NCI-H446 (cell line): ENCODE data around the gene PDIA5.
"Not testable (repeated sequence)": the region's sequence is repeated elsewhere in the genome, so short reads cannot be mapped to it uniquely, and the experiment has no call there.

Experiments
- DNase-seq, 2 experiments: peaks; one replicate each; lab custom pipeline; 2025; lab: John Stamatoyannopoulos, UW

The PDIA5 gene

DNA sequence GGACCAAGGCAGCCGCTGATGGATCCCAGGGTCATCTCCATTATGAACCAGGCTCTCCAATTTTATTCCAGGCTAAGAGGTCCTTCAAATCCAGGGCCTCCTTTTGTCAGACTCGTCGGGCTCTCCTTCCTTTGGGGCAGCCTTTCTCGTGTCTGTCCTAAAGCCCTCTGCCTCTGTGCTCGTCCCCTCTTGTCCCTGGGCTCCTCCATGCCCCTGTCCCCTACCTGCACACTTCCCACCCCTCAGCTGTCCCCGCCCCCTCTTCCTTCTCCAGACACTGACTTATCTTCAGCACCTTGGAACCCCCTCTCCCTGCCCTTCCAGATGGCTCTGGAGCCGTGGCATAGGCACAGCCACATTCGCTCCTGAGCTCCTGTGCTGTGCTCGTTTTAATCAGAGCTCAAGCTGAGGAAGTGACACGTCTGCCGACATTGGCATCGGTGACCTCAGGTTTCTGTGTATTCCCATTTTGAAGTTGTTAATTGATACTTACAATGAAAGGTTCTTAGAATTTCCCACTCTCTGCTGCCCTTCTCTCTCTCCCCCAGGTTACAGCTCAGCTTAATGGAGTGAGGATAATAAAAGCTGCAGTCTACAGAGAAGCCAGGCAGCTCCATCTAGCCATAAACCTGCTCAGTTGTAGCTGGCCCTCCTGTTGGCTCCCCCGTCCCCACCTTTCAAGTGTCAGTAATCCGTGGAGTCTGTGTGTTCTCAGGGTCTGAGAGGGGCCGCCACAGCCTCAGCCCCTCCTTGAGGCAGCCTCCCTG lies 83.8 kb downstream of the PDIA5 start:
- no peak for DNase-seq

DNA sequence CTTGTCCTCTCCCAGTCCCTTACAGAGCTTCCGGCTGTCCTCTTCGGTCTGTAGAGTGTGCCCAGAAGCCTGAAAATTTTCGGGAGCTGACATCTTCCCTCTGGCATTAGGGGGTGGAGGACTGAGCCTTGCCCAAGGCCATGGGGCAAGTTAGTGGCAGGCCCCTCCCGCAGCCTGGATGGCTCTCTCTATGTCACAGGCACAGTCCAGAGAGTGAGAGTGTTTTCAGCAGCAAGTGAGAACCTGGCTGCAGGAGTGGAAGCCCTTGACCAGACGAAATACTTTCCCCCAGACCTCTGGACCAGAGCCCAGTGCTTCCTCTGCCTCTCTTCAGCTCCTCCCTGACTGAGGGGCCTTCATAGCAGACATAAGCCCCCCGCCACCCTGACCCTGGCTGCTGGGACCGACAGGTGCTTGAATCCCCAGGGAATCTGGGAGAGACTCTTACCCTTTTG lies 84.5 kb downstream of the PDIA5 start:
- DNase-seq, result no peak

DNA sequence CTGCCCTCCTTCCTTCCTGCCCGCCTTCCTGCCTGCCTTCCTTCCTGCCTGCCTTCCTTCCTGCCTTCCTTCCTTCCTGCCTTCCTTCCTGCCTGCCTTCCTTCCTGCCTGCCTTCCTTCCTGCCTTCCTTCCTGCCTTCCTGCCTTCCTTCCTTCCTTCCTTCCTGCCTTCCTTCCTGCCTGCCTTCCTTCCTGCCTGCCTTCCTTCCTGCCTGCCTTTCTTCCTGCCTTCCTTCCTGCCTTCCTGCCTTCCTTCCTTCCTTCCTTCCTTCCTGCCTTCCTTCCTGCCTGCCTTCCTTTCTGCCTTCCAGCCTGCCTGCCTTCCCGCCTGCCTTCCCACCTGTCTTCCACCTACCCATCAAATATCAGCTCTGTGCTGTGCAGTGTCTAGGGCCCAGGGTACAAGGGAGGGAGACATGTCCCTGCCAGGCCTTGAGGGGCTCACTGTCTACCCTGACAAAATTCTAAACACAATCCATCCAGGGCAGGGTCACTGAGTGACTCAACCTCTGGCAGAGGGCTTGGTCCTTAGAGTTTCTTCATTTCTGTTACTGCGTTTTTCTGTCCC lies 85.1 kb downstream of the PDIA5 start:
- not testable (repeated sequence) for DNase-seq

DNA sequence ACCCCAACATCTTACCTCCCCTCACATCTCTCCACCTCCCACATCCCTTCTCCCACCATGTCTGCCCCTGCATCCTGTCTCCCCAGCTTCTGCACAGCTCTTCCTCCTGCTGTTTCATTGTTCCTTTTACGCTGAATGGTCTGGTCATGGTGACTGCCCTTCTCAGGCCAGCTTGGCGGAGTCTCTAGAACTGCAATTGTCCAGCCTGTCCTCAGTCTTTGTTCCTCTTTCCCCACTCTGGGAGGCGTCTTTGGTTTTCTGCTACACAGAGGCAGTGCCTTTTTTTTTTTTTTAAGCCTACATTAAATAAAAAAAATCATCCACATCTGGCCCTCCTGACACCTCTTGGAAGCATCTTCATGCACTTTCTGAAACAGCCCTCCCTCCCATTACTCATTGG lies 85.9 kb downstream of the PDIA5 start:
- DNase-seq, result no peak

DNA sequence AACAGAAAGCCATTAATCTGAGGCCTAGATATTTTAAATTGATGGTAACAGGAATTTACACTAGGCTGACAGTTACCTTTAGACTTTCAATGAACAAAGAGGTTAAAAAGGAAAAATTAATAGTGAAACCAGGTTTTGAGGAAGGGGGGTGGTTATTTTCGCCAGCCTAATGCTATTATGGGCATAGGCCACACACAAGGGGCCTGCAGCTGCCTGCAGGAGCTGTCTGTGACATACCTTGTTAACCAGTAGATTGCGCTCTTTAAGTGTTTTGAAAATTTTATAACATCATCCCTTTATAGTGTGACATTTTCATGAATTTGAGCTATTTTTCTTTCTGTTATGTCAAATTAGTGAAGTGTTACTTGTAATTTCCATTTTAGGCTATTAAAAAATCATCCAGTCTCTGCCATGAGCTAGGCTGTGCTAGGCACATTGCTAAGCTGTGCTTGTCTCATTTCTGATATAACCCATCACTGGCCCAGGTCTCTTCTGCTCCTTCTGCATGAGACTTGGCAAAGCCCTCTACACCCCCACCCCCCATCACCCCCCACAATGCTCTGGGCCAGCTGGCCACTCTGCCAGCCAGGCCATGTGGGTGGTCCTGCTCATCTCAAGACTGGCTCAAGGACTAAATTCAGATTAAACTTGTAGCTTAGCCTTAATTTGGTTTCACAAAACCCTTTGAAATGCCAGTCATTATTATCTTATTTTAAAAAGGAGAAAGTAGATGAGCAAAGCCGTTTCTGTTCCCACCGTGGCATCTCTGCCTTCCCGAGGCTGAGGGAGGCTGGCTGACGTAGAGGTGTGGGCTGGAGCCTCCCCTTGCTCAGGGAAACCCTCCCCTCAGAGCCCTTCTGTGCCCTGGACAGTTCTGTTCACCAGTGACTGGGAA lies 86.5 kb downstream of the PDIA5 start:
- no peak for DNase-seq

DNA sequence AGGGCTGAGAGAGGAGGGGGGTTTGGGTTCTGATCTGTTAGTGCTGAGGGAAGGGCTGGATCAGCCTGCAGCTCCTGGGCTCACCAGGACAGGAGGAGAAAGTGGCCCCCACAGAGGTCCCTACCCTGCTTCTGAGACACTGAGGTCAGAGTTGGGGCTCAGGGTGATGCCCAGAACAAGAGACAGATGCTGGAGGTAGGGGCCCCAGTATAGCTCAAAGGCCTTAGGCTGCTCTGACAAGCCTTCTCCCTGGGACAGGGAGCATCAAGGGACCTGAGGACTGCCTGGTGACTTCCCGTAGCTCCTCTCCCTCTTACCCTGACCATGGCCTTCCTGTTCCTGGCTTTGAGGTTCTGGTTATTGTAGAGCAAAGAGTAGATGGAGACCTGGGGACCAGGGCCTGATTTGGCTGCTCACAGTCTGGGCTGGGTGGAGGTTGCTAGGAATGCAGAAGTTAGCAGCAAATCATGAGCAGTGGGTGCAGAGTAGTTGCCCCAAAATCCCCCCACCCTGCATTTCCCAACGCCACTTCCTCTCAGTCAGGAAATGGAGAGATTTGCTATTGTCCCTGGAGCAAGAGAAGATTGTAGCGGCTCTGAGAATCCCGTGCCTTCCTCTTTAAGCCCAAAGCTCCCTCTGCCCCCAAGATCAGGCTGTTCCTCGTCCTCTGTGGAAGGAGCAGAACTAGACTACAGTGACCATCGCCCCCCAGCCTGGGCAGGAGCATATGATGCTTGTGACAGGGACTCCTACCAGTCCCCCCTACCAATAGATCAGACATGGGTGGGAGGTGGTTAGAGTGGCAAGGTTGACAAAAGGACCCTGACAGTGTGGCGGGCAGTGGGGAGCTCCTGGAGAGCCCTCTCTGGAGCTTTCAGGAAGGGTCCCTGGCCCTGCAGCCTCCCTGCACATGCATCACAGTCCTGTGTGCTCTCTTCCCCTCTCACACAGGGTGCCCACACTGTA lies 87.5 kb downstream of the PDIA5 start:
- DNase-seq, result no peak

DNA sequence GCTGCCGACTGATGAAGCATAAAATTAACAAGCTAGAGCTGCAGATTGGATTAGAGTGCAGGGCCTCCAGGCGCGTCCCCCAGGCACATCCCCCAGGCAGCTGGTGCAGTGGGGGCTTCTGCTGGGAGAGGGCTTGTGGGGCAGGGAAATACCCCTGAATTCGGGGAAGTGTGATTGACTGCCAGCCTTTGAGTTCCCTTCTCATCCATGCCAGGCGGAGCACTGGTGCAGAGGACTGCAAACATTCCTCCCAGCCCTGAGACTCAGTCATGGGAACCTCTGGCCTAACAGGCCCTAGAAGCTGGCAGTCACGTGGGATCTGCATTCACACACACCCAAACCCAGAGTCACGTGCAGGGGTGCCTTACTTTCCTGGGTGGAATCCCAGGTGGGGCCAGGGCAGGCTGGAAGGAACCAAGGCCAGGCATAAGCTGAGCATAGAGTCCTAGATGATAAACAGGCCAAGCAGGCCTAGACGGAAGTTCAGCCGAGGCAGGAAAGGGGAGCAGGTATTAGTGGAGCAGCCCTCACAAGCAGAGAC lies 88.7 kb downstream of the PDIA5 start:
- DNase-seq, result no peak

DNA sequence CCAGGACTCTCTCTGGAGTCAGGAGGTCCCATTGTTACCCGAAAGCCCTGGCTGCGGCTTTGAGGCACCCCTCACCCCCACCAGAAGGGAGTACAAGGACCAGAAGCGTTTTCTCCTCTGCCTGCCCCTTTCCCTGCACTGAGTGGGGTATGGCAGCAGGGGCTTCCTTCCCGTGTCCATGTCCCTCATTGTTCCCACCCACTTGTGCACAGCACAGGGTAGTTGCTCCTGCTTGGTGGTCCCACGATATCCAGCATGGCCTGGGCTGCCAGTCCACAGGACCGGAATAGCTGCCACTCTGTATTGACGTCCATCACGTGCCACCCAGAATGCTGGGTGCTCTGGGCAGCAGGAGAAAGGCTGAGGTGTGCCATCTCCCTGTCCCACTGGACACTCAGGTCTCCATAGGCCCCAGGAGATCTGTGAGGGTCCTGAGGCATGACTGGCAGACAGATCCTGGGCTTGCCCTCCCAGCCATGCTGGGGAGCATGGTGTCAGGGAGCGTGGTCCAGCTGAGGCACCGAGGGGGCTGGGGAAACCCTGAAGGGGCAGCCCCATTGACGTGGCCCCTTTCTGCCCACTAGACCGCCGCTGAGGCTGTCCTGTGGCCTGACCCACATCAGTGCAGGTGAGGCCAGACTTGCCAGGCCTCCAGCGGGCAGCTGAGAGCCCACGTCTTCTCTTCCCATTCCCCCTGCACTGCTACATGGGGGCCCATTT lies 89.6 kb downstream of the PDIA5 start:
- DNase-seq, result no peak

DNA sequence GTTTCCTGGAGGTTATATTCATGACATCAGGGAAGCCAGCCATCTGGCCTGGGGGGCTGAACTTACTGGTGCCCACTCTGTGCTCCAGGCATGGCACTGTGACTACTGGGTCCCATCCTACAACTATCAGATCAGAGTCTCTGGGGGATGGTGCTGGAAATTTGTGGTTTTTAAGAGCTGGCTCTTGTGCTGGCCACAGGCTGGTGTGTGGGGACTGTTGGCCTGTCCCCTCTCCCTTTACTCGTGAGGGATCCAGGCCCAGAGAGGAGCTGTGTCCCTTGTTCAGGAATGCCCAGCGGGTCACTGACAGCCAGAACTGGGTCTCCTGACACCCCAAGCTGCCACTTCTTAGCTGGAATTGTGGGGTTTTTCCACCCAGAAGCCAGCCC lies 90.4 kb downstream of the PDIA5 start:
- no peak for DNase-seq

DNA sequence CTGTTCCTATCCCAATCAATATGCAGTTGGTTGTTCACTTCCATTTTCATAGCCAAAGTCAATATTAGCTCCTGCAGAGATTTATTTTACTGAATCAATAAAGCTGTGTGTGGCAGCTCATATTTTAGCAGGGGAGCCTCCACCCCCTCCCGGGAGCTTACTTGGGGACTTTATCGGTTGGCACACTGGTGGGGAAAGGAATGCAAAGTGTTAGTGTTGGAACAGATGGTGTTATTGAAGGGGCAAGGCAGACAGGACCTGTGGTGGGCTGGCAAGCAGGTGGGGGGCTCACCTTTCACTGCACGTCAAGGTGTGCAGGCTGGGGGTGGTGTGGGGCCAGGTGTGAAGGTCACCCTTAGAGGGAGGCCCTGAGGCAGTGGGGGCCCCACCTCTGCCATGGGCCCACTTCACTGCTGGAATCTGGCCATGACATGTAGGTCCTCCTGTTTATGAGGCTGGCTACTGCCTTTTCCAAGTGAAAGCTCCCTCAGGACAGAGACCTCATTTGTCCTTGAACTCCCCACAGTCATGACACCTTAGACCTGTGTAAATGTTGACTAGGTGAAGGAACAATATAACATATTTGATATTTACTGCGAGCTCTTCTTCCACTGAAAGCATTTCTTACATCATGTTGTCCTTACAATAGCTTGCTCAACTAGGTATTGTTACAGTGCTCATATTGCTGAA lies 90.9 kb downstream of the PDIA5 start:
- no peak for DNase-seq

DNA sequence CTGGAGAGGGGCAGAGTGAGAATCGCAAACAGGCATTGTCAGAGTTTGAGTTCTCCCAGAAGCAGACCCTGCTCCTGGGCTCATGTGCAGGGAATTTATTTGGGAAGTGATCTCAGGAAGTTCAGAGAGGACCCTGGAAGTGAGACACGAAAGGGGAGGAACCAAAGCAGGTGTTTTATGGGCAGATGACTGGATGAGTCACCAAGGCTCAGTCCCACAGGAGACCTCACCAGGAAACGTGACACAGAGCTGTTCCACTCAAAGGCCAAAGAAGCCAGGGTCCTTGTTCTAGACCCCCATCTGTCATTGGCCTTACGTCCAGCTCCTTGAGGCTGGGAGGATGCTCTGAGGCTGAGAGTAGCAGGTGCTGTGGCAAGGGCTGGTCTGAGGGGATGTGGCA lies 91.5 kb downstream of the PDIA5 start:
- no peak for DNase-seq

DNA sequence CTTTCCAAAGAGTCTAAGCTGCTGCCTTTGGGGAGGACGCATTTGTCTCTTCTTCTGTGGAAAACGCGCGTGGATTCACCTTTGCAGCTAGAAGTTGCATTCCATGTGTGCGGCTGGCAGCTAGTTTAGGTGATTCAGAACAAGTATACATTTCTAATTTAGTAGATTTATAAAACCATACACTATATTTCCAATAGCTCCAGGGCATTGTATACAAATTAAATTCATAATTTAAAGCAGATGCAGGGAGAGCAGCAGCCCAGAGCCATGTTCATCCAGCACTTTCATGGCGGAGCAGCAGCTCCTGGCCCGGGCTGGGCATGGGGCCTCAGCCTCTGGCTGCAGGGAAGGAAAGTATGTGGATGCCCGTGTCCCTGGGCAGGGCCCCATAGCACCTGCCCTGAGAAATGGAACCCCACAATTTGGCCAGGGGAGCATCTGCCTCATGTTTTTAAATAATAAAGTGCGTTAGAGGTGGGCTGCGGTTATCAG lies 92.1 kb downstream of the PDIA5 start:
- DNase-seq, result no peak

DNA sequence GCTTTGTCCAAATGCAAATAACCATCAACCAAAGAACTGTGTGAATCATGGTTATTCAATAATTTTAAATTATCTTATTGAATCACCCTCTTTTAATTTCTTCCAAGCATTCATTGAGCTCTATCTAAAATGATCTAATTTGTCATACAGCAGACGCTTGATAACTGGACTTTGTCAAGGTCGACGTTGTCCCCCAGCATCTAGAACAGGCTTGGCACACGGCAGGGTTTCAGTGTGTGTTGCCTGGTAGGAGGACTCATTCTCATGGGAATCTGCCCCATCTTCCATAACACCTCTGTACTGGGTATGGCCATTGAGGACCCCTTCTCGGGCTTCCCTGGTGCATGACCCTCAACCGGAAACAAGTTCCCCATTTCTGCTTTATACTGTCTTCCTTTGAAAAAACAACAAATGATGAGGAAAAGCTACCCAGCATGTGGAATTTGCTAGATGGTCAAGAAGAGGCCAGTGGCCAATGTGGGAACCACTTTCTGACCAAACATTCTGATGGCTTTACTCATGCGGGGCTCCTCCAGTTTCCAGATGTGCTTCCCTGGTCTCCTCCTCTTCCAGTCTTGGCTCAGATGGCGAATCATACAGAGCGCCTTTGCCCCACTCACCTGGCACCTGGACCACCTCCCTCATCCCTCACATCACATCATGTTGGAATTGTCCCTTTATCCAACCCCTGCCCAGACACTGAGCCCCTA lies 93.3 kb downstream of the PDIA5 start:
- no peak for DNase-seq

DNA sequence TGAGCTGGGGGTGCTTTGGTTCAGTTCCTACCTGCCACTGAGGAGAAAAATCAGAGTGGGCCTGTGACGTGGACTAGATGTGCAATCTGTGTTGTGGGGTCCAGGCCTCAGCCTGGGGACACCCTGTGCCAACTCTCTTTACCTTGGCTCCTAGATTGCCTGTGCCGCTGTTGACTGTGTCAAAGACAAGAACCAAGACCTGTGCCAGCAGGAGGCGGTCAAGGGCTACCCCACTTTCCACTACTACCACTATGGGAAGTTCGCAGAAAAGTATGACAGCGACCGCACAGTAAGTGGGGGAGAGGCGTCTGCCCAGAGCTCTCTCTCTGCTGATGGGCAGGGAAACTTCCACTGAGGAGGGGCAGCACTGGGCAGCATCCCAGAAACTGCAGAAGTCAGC lies 94.3 kb downstream of the PDIA5 start:
- no peak for DNase-seq

DNA sequence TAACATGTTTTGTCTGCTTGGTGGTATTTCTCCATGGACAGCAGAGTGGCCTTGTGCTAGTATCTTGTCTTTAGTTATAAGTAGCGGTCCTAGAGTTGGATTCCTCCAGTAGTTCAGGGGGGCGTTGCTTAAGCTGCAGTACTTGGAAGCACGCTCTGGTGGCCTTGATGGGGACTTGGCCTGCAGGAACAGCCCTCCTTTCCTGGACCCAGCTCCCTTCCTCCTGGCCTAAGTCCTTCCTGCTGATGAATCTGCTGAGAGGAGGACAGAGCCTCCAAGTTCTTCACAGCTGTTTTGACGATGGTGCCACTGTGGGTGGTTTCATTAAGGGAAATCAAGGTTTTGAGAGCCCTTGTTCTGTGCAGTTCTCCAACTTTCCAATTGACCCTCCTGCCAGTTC lies 96.3 kb downstream of the PDIA5 start:
- DNase-seq, result peak in 1 of 2 experiments; percentile 15

DNA sequence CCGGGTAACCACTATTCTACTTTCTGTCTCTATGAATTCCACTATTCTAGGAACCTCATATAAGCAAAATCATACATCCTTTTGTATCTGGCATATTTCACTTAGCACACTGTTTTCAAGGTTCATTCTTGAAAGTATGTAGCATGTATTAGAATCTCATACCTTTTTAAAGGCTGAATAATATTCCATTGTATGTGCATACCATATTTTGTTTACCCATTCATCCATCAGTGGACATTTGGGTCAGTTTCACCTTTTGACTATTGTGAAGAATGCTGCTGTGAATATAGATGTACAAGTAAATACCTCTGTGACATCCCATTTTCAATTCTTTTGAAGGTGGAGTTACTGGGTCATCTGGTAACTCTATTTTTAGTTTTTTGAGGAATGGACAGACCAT lies 98.3 kb downstream of the PDIA5 start:
- no peak for DNase-seq

DNA sequence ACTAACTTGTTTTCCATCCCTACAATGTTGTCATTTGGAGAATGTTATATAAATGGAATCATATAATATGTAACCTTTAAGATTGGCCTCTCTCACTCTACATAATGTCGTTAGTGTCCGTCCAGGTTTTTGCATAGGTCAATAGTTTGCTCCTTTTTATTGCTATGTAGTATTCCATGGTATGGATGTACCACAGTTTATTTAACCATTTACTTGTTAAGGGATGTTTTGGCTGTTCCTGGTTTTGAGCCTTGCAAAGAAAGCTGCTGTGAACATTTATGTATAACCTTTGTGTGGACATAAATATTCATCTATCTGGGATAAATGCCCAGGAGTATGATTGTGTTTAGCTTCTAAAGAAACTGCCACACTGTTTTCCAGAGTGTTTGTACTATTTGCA lies 100.9 kb downstream of the PDIA5 start:
- no peak for DNase-seq

DNA sequence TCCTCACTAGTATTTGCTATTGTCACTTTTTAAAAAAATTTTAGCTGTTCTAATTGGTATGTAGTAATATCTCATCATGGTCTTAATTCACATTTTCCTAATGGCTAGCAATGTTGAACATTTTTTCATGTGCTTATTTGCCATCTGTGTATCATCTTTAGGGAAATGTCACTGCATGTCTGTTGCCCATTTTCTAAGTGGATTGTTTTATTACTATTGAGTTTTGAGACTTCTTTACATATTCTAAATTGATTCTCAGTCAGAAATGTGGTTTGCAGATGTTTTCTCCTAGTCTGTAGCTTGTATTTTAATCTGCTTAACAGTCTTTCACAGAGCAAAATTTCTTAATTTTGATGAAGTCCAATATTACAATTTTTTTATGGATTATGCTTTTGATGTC lies 101.3 kb downstream of the PDIA5 start:
- DNase-seq, result no peak

DNA sequence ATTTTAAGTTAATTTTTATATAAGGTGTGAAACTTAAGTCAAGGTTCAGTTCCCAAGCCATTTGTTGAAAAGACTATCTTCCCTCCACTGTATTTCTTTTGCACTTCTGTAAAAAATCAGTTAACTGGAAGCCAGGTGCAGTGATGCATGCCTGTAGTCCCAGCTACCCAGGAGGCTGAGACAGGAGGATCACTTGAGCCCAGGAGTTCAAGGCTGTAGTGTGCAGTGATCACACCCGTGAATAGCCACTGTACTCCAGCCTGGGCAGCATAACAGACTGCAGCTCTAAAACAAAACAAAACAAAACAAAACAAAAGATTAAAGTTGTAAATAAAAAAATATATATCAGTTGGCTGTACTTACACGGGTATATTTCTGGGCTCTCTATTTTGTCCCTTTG lies 101.8 kb downstream of the PDIA5 start:
- no peak for DNase-seq
